ENCODE results near the gene DMWD.

The DMWD gene

DNA sequence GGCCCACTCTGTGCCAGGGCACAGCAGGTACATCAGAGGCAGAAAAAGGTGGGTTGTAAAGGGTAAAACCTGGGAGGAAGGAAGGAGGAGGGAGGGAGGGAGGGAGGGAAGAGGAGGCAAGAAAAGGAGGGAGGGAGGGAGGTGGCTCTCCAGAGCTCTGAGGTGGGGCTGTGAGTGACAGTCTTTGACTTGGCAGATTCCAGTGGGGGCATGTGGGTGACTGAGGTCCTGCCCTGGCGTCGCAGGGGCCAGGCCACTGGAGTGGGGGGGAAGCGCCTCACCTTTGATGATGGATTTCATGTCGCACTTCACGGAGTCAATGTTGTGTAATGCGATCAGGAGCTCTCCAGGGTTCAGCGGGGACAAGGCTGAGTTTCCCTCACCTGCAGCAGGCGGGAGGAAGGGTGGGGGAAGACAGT, 28.5 kb upstream of the DMWD start:
- H3K27ac ChIP-seq = no peak overlapping the region
- TF ChIP-seq, protein P1, sequence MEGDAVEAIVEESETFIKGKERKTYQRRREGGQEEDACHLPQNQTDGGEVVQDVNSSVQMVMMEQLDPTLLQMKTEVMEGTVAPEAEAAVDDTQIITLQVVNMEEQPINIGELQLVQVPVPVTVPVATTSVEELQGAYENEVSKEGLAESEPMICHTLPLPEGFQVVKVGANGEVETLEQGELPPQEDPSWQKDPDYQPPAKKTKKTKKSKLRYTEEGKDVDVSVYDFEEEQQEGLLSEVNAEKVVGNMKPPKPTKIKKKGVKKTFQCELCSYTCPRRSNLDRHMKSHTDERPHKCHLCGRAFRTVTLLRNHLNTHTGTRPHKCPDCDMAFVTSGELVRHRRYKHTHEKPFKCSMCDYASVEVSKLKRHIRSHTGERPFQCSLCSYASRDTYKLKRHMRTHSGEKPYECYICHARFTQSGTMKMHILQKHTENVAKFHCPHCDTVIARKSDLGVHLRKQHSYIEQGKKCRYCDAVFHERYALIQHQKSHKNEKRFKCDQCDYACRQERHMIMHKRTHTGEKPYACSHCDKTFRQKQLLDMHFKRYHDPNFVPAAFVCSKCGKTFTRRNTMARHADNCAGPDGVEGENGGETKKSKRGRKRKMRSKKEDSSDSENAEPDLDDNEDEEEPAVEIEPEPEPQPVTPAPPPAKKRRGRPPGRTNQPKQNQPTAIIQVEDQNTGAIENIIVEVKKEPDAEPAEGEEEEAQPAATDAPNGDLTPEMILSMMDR (conservative IDR thresholded peaks at IDR 0.05) = no peak
- TF ChIP-seq ZFX (IDR thresholded peaks at IDR 0.05) = no peak

DNA sequence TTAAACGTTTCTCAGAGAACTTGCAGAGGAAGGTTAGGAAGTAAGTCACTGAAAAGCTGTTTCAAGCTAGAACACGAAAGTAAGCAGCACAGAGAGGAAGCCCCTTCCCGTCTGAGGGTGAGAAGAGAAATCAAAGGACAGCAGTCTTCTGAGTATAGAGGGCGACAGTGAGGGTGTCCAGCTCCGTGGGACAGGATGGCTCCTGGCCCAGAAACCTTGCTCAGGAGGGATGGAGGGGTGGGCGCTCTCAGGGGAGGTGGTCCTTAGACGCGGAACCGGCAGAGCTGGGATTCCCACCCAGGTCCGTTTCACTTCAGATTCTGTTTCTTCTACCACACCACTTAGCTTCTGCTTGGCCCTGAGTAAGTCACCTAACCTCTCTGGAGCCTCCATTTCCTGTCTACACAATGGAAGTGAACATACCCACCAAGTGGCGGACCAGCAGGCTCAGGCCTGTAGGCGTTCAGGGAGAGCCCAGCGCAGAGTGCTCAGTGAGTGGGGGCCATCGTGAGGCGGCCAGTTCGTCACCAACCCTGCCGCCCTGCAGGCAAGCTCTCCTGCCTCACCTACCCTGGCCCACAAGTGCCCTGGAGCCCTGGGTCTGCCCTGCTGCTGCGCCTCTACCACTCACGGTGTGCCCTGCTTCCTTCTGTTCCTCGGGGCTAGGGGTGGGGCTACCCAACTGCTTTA, 27.9 kb upstream of the DMWD start:
- TF ChIP-seq ZFX (IDR thresholded peaks at IDR 0.05) = no peak
- TF ChIP-seq, protein P1 (conservative IDR thresholded peaks at IDR 0.05) = no peak
- H3K27ac ChIP-seq = no peak overlapping the region

DNA sequence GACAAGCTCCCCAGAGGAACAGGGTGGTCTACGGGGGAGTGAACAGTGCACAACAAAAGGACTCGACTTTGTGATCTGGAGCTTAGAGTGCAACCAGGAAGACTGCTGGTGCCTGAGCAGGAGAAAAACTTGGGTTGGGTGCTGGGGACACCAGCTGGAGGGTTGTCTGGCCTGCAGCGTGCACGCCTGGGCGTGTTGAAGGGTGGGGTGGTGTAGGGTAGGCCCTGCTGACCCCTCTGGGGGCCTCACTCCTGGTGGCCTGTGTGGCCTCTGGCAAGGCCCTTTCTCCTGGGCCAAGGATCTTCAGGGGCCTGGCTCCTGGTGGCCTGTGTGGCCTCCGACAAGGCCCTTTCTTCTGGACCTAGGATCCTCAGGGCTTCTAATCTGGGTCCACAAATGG, 27.1 kb upstream of the DMWD start:
- TF ChIP-seq, protein P1 (conservative IDR thresholded peaks at IDR 0.05) = no peak
- TF ChIP-seq ZFX (IDR thresholded peaks at IDR 0.05) = no peak
- no peak overlapping the region for H3K27ac ChIP-seq

DNA sequence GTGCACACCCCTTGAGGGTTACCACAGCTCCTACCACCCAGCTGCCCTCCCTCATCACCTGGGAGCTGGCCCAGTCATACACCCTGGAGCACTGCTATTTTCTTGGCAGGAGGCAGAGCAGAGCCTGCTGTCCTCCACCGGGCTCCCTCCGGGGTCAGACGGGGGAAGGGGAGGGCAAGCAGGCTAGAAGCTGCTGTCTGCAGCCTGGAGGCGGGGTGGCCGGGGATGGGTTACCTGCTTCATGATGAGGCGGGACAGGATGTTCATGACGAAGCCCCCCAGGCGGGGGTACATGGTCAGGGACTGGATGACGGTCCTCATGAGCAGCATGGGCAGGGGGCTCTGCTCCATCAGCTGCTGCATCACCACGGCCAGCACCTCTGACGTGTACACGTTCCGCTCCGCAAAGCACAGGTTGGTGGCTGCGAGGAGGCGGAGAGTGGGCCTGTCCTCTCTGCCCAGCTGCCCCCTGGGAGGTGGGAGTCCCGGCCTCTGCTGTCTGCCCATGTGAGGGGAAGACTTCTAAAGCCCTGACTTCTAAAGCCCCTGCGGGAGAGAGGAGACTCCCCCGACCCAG, 25.2 kb upstream of the DMWD start:
- TF ChIP-seq ZFX (IDR thresholded peaks at IDR 0.05) = no peak
- TF ChIP-seq, protein P1 (conservative IDR thresholded peaks at IDR 0.05) = no peak
- H3K27ac ChIP-seq = peak overlapping the region; percentile 15; the same call in 1 of the 2 replicates

DNA sequence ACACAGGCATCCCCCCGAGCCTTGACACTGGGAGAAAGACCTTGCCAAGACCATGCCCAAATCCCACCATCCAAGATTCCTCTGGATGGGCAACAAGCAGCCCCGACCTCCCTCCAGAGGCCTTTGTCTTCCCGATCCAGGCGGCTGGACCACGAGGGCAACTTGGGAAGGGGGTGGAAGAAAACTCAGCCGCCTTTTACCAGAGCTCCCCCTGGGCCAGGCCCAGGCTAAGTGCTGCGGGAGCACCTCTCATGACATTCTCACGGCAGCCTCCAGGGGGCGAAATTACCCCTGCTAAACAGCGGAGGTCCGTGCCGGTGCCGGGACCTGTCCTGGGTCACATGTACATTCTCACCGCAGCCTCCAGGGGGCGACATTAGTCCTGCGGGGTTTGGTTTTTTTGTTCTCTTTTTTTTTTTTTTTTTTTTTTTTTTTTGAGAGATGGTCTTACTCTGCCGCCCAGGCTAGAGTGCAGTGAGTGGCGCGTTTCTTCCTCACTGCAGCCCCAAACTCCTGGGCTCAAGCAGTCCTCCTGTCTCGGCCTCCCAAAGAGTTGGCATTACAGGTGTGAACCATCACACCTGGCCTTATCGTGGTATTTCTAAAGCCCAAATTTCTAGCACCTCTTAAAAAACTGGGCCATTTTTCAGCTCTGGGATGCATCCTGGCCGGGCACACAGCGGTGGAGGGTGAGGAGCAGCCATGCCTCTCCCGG, 24.5 kb upstream of the DMWD start:
- no peak for TF ChIP-seq ZFX (IDR thresholded peaks at IDR 0.05)
- TF ChIP-seq, protein P1 (conservative IDR thresholded peaks at IDR 0.05) = peak; percentile 93
- peak overlapping the region; percentile 15; the same call in 1 of the 2 replicates for H3K27ac ChIP-seq

DNA sequence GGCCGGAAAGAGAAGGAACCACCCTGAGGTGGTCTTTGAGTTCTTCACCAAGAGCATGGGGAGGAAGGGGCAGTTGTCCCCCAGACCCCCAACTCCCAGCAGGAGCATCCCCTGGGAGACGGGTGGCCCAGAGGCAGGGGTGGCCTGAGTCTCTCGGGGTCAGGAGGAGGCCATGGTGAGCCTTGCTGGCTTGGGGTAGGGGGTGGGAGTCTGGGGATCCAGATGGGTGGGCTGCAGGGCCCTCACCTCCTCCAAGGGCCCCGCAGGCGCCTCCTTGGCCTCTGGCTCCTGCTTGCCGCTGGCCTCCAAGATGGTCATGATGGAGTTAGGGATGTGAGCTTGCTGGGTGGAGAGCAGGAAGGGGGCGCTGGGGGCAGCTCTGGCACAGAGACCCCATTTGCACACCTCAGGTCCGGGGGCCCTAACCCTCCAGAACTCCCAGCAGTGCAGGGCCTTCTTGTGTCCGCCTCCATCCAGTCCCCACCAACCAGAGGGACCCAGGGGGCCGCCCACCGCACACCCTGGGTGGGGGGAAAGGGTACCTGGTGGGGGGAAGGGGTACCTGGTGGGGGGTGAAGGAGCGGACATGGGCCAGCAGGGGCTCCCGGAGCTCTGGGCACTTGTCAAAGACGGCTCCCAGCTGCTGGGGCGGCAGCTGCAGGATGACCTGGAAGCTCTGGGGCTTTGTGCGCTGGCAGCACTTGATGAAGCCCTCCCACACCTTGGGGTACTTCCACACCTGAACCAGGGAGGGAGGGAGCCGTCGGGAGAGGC, 23.8 kb upstream of the DMWD start:
- H3K27ac ChIP-seq = no peak overlapping the region
- no peak for TF ChIP-seq ZFX (IDR thresholded peaks at IDR 0.05)
- TF ChIP-seq, protein P1 (conservative IDR thresholded peaks at IDR 0.05) = no peak

Data from C4-2B (cell line).